Kidney capillary endothelial cell (primary cell): ENCODE results near the gene TCF12.

Experiments
- DNase-seq: peaks from one replicate; pipeline ENCODE4 v3.0.0-alpha.2; 2018; ENCODE audit warnings: low spot score

Gene TCF12

GRCh38 chr15:57018151-57018550, 99.7 kb downstream of the TCF12 start:
- DNase-seq, result no peak

GRCh38 chr15:57019496-57020160, 101.2 kb downstream of the TCF12 start:
- no peak for DNase-seq

GRCh38 chr15:57025264-57025926, 107.0 kb downstream of the TCF12 start:
- DNase-seq, result no peak

- no peak for DNase-seq
Observed at GRCh38 chr15:57026016-57026592, 107.7 kb downstream of the TCF12 start.

- DNase-seq, result no peak
Observed at GRCh38 chr15:57027596-57027995, 109.2 kb downstream of the TCF12 start.

GRCh38 chr15:57028176-57028575, 109.7 kb downstream of the TCF12 start:
- no peak for DNase-seq

- DNase-seq, result no peak
Observed at GRCh38 chr15:57030011-57030410, 111.6 kb downstream of the TCF12 start.

- DNase-seq, result no peak
Observed at GRCh38 chr15:57031082-57031481, 112.6 kb downstream of the TCF12 start.

GRCh38 chr15:57031605-57032004, 113.2 kb downstream of the TCF12 start:
- no peak for DNase-seq

GRCh38 chr15:57032338-57032737, 113.9 kb downstream of the TCF12 start:
- DNase-seq, result no peak

GRCh38 chr15:57033715-57034439, 115.4 kb downstream of the TCF12 start:
- no peak for DNase-seq

- no peak for DNase-seq
Observed at GRCh38 chr15:57034613-57035012, 116.2 kb downstream of the TCF12 start.

- DNase-seq, result no peak
Observed at GRCh38 chr15:57035664-57036063, 117.2 kb downstream of the TCF12 start.

- no peak for DNase-seq
Observed at GRCh38 chr15:57036352-57036751, 117.9 kb downstream of the TCF12 start.

- no peak for DNase-seq
Observed at GRCh38 chr15:57037548-57037947, 119.1 kb downstream of the TCF12 start.

GRCh38 chr15:57038040-57038439, 119.6 kb downstream of the TCF12 start:
- DNase-seq, result no peak

- DNase-seq, result no peak
Observed at GRCh38 chr15:57038496-57038895, 120.1 kb downstream of the TCF12 start.

GRCh38 chr15:57041416-57041815, 123.0 kb downstream of the TCF12 start:
- DNase-seq, result no peak

GRCh38 chr15:57044072-57044702, 125.7 kb downstream of the TCF12 start:
- DNase-seq, result no peak

- no peak for DNase-seq
Observed at GRCh38 chr15:57044970-57045369, 126.5 kb downstream of the TCF12 start.

GRCh38 chr15:57045741-57046382, 127.4 kb downstream of the TCF12 start:
- DNase-seq, result no peak
